ENCODE measurements around the gene CRYAB.
"Not testable (repeated sequence)": the region's sequence is repeated elsewhere in the genome, so short reads cannot be mapped to it uniquely, and the experiment has no call there.

Gene CRYAB

DNA sequence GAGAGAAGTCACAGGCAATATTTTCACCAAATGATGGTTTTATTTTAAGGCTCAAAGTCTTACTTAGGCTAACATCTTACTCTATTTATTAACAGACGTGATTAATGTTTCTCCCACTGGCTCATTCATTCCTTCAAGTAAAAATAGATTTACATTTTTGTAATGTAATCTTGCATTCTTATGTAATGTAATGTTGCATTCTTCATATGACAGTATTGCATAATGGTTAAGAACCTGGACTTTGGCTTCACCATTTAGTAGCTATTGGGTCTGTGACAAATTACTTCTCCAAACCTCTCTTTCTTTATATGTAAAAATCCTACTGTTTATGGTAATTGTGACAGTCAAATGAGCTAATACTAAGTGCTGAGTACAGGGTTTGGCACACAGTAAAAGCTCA lies 22.3 kb upstream of the CRYAB start:
- DNase-seq (ENCODE audit: low read depth in 2 of 2): no peak

DNA sequence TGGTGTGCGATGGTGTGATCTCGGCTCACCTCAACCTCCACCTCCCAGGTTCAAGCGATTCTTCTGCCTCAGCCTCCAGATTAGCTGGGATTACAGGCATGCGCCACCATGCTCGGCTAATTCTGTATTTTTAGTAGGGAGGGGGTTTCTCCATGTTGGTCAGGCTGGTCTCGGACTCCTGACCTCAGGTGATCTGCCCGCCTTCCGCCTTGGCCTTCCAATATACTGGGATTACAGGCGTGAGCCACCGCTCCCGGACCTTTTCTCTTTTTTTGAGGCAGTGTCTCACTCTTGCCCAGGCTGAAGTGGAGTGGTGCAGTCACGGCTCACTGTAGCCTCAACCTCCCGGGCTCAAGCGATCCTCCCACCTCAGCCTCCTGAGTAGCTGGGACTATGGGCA lies 21.6 kb upstream of the CRYAB start:
- not testable (repeated sequence) for DNase-seq (ENCODE audit: low read depth in 2 of 2)

DNA sequence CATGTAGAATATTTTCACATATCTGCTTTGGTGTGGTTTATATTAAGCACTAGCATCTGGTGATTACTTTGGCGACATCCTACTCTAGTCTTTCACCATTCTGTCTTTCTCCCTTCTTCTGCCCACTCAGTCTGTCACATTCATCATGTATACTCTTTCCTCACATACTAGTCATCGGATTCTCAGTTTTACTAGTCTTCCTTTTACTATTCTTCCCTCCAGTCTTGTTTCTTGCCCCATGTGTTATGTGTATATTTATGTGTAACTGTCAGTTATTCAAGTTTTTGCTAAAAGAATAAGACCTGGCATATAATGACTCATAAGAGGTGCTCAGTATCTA lies 21.0 kb upstream of the CRYAB start:
- no peak for DNase-seq (ENCODE audit: low read depth in 2 of 2)

DNA sequence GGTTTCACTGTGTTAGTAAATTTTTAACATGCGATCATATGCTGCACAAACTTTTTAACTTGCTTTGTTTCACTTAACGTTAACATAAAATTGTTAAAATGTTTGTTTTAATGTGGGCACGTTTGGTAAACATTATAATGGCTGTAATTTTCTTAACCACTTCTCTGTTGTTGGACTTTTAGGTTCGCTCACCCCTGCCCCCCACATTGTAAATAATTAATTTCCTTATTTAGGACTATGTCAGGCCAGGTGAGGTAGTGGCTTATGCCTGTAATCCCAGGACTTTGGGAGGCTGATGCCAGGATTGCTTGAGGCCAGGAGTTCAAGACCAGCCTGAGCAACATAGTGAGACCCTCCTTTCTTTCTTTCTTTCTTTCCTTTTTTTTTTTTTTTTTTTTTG lies 18.9 kb upstream of the CRYAB start:
- DNase-seq (ENCODE audit: low read depth in 2 of 2): no peak

DNA sequence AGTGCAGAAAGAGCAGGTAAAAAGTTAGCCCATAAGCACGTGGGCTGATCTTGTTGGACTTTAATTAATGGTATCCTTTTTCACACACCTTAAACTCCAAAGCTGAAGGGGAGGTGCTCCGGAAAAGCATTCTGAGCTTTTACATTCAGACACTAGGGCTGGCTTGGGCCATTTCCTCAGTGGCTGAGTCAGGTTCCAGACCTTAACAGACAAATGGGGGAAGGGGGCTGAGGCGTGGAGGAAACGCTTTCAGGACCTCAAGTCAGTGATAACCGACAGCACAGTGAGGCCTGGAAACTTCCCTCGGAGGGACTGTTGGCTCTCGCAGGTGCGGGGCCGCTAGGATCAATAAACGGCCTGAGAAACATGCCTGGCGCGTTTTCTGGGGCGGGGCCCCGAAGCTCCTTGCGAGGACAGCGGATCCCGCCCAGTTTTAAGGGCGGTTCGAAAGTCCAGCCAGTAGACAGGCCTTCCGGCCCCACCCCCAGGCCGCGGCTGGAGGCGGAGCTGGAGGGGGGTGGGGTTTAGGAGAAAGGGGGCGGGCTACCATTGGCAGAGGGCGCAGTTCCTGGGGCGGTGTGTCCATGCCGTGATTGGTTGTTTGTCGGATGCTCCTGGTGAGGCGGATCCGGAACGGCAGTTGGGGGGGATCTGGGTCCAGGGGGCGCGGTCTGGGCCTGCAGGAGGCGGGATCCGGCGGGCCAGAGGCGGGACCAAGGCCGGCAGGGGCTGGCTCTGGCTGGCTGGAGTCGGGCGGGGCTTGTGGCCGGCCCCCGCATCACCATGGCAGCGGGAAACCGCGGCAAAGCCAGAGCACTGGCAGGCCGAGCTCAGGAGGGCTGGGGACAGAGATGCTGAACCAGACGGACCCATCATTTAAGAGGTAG lies 15.2 kb upstream of the CRYAB start:
- peak; percentile 87 to 91 for DNase-seq (ENCODE audit: low read depth in 2 of 2)

DNA sequence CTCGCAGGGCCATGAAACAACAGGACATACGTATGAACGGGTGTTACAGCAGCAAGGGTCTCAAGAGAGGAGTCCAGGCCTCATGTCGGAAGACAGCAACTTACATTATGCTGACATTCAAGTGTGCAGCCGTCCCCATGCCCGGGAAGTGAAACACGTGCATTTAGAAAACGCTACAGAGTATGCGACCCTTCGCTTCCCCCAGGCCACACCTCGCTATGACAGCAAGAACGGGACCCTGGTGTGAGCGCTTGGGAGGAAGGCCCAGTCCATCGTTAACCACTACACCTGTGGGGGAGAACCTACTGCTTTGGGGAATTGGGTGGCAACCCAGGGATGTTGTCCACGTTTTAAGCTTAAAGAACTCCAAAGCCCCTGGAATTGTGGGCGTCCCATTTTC lies 14.4 kb upstream of the CRYAB start:
- no peak for DNase-seq (ENCODE audit: low read depth in 2 of 2)

DNA sequence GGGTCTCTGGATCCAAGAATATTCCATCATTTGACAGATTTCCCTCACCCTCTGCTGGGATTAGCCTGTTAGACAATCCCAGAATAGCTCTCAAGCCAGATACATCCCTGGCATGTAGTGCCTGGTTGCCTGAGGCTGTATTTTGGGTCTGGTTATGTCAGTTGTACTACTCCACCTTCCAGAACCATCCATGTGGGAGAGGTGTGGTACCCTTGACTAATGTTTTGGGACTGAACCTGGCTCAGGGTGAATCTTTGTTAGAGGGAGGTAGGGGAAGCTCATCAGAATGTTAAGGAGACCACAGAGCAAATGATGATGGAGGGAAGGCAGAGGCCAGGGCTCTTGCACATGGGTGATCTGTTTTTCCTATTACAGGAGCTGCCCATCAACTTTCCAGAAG lies 12.4 kb upstream of the CRYAB start:
- DNase-seq (ENCODE audit: low read depth in 2 of 2): no peak

DNA sequence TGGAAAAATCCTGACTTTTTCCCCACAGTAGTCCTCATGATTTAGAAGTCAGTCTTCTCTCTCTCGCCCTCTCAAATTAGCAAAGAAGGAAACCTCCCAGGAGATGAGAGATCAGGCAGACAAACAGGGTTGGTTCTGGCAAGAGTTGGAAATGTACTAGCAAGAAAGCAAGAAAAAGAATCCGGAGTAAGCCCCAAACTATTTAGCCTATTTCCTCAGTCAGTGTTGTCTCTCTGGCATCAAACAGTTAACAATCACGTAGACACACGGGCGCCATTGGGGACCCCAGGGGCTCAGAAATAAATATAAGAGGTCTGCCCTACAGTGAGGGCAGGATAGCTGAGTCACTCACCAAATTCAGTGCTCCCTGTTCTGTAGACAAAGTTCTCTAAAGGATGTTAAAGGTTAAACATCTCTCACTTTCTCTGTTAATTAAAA lies 11.8 kb upstream of the CRYAB start:
- no peak for DNase-seq (ENCODE audit: low read depth in 2 of 2)

DNA sequence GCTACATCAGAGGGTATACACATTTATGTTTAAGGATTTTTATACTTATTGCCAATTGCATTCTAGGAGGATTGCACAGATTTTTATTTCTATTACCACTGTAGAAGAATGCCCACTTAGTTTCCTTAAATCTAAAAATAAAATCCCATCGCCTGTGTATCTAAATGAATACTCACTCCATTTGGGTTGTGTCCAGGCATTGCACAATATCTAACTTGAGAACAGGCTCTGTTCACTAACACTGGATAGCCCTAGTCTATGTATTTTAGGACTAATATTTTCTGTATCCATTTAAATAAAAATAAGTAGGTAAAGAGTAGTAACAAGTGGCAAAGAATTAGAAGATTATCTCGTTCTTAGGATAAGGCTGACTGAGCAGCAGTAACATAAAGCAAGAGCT lies 11.2 kb upstream of the CRYAB start:
- DNase-seq (ENCODE audit: low read depth in 2 of 2): no peak

DNA sequence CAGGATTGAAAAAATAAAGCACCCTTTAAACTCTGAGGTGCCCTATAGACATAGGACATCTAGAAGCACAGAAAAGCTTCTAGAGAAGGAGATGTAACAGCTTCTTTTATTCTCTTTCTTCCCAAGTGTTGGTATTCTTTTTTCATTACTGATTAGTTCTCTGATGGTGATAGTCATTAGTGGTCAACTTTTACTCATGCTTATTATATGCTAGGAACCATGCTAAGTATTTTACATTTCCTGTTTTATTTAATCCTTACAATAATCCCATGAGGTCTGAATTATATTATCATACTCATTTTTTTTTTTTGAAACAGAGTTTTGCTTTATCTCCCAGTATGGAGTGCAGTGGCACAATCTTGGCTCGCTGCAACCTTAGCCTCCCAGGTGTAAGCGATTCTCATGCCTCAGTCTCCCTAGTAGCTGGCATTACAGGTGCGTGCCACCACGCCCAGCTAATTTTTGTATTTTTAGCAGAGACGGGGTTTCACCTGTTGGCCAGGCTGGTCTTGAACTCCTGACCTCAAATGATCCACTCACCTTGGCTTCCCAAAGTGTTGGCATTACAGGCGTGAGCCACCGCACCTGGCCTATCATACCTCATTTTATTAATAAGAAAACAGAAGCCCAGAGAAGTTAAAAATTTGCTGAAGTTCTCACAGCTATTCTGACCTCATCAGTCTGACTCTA lies 10.1 kb upstream of the CRYAB start:
- DNase-seq (ENCODE audit: low read depth in 2 of 2): no peak

DNA sequence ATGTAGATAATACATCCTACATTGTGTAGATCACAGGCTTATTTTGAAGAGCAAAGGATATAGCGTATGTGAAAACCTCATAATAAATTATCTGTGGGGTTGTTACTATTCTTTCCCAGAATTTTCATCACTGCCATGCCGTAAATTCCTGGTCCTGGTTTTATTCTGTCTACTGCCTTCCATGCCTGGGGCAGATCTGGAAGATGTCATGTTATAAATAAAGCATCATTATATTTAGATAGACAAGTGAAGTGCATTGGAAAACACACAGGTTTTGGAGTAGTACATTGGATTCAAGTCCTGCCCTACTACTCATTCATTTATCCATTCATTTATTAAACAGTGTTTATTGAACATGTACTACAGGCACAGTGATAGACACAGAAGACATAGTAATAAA lies 9.3 kb upstream of the CRYAB start:
- DNase-seq (ENCODE audit: low read depth in 2 of 2): no peak

DNA sequence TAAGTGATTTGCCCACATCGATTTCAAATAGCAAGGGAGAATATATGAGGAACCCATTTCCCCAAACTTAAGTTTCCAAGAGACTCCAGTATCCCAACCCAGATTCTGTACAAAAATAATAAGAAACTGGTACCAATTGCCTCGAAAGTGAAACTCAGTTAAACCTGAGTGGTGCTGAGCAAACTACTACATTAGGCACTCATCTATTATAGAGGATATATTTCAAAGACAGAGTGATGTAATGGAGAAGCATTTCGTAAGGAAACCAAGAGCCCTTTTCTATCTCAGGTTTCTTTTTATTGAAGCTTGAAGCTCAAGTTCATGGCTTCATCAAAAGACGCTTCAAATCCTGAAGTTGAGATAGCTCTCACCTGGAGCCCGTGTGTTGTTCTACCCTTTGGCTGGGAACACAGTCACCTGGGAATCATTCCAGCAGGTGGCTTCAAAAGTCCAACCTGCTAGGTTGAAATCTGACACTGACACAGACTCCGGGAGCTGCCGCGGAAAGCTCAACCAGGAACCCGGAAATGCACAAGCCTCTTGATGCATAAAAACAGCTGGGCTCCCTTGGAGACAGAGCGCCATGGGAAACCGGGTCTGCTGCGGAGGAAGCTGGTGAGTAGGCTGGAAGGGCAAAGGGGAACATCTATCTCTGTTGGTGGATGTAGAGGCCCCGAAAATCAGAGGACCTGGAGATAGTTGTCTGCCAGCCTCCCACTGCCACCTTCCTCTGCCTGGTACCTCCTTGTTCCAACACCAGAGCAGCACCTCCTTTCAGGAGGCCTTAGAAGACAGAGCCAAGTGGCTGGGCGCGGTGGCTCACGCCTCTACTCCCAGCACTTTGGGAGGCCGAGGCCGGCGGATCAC lies 7.1 kb upstream of the CRYAB start, which contains the start of gene C11orf52:
Gene C11orf52 (plus strand): TSS at position 524 of the 867 bp plus-strand sequence. CDS start 60 bp downstream, at position 584.
- no peak for DNase-seq (ENCODE audit: low read depth in 2 of 2)

DNA sequence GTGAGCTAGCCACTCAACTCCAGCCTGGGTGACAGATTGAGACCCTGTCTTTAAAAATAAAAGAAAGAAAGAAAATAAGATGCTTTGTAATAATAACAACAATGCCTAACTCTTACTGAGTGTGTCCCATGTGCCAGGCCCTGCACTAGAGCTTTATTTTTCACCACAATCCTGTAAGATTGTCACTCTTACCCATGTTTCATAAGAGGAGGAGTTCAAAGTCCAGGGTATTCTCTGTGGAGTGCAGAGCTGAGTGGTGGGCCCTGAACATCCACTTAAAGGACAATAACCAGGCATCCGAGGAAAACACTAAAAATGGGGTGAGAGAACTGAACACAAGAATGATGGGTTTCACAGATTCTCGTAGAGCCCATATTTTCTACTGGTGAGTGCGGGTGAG lies 6.2 kb upstream of the CRYAB start:
- DNase-seq (ENCODE audit: low read depth in 2 of 2): no peak

DNA sequence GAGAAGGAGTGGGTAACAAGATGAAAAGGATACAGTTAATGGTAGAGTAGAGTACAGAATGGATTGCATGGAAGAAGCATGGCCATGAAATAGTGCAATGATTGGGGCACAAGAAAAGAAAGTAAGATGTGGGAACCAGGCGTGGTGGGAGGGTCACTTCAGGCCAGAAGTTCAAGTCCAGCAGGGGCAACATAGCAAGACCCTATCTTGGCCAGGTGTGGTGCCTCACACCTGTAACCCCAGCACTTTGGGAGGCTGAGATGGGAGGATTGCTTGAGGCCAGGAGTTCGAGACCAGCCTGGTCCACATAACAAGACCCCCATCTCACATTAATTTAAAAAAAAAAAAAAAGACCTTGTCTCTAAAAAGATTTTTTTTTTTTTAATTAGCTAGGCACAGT lies 5.7 kb upstream of the CRYAB start:
- no peak for DNase-seq (ENCODE audit: low read depth in 2 of 2)

DNA sequence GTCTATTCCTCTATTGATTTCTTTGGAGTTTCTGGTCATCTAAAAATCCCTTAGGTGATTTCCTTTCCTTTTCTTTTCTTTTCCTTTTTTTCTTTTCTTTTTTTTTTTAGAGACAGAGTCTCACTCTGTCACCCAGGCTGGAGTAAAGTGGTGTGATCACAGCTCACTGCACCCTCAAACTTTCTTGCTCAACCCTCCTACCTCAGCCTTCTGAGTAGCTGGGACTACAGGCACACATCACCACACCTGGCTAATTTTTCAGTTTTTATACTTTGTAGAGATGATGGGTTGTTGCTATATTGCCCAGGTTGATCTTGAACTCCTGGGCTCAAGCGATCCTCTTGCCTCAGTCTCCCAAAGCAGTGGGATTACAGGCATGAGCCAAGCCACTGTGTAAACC lies 5.2 kb upstream of the CRYAB start:
- DNase-seq (ENCODE audit: low read depth in 2 of 2): no peak

DNA sequence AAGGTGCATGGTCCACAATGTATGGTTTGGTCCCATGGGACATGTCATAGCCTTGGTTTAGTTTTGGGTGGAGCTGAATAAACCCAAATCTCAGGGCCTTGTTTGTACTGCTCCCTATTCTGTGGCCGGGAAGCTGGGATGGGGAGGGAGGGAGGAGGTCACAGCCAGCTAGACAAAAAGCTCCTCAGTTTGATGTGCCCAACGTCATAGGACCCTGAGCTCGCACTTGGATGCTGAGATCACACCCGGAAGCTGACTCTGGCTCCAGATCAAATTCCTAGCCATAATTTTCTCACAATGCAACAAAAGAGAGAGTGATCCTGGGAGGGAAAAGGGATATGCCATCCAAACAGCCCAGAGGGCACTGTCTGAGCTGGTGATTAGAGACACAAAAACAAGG lies 2.4 kb upstream of the CRYAB start:
- no peak for DNase-seq (ENCODE audit: low read depth in 2 of 2)

DNA sequence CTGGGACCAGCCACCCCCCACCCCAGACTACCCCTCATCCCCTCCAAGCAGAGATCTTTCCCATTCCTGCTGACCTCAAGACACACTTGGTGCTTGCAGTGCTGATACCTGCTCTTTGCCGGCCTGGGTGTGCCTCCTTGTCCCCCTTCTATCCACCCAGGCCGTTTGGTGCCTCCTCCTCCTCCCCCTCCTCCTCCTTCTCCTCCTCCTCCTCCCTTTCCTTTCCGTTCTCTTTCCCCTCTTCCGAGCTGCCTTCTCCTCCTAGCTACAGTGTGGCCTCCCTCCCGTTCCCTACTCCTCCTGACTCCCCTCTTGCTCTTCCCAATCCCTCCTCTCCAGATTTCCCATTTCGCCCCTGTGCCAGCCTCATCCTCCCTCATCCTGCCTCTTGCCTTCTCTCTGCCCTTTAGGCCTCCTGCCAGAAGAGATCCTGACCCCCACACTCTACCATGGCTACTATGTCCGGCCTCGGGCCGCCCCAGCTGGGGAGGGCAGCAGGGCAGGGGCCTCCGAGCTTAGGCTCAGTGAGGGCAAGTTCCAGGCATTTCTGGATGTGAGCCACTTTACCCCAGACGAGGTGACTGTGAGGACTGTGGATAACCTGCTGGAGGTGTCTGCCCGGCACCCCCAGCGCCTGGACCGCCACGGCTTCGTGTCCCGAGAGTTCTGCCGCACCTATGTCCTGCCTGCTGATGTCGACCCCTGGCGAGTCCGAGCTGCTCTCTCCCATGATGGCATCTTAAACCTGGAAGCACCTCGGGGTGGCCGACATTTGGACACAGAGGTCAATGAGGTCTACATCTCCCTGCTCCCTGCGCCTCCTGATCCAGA lies 1.7 kb upstream of the CRYAB start:
- no peak for DNase-seq (ENCODE audit: low read depth in 2 of 2)

DNA sequence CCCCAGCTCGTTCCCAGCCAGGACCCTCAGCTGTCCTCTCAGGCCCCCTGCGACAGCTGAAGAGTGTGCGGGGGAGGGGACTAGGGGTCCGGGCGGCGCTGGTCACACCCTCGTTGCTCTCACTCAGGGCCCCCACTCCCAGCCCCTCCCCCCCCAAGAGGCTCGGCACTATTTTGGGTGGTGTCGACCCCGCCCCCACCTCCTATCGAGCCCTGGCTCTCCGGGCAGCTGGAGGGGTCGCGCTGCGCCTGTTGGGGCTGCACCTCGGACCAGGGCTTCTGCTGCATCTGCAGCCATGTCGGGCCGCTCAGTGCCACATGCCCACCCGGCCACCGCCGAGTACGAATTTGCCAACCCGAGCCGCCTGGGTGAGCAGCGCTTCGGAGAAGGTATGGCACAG lies 965 bp upstream of the CRYAB start, which contains the start of gene HSPB2:
Gene HSPB2 (plus strand): TSS at position 200 of the 400 bp plus-strand sequence. CDS start 96 bp downstream, at position 296.
- no peak for DNase-seq (ENCODE audit: low read depth in 2 of 2)

DNA sequence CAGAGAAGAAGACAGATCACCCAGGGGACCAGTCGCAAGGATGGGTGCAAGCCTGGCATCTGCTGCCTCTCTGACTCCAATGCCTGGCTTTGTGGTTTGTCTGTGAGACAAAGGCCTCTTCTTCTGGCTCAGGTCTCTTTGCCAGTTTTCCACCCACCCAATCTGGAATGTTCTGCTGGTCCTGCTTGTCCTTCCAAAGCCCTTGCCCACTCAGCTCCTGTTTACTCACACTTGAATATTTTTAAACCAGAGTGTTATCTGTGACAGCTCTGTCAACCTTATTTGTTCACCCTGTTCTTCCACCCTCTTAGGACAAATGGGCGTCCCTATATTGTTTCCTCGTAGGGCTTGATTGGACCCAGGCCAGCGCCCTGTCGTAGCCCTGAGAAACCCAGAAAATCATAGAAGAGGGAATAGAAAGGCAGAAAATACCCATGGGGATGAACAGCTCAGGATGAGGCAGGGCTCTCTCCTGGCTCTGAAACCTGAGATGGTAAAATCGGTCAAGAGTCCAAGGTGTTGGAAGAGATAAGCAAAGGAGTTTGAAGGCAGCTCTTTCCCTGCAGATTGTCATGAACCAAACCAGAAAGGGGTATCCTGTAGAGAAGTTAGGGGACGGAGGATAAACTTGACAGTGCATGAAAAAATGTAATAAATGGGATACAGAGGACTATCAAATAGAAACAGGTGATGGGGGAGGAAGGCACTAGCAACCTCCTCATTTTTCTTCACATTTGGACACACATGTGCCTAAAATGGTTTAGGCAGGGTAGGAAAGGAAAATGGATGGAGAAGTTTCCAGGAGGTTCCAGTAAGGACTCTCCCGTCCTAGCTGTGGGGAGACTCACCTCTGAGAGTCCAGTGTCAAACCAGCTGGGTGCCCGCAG lies 651 bp downstream of the CRYAB start:
- no peak for DNase-seq (ENCODE audit: low read depth in 2 of 2)

DNA sequence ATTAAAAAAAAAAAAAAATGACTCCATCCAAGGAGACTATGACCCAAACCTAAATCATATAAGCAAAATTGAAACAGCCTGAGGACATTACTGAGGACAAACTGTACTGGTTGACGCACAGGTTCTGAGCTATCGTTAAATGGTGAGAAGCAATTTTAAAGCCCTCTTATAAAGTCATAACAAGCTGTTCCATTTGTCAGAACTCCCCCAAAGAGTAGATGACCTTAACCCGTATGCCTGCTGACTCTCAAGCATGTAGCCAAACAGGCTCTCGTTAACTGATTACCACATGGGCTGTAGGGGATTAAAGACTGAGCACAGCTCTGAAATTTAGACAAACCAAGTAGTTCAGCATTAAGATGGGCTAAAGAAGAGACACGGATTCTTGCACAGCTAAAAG lies 2.2 kb downstream of the CRYAB start:
- no peak for DNase-seq (ENCODE audit: low read depth in 2 of 2)
